Upper lobe of right lung (tissue), 1 donor: ENCODE results near the gene LMBRD2. TPM values are rescaled to one million over a fixed set of nuclear protein-coding genes. Genes with fewer than 3 reads are reported as not detected.
A peak's percentile ranks its signal among the peaks of the same experiment; 100 is the strongest.

Experiments
- ATAC-seq: fragments of 200-7000 bp; cut with Tn5 transposase; one replicate; pipeline ENCODE4 v1.9.1; 2020; ENCODE audit warnings: mild to moderate bottlenecking, moderate library complexity
- DNase-seq: peaks from one replicate; pipeline ENCODE4 v3.0.0-alpha.2; 2020
- H3K27ac ChIP-seq: fragments of 200-600 bp; one replicate; pipeline ENCODE4 v1.8.0; 2022
- H3K27me3 ChIP-seq: fragments of 200-600 bp; one replicate; pipeline ENCODE4 v1.8.0; 2022; ENCODE audit warnings: mild to moderate bottlenecking
- H3K36me3 ChIP-seq: fragments of 200-600 bp; one replicate; pipeline ENCODE4 v1.8.0; 2022
- H3K4me1 ChIP-seq: fragments of 200-600 bp; one replicate; pipeline ENCODE4 v1.8.0; 2022
- H3K4me3 ChIP-seq: fragments of 200-600 bp; one replicate; pipeline ENCODE4 v1.8.0; 2022; ENCODE audit warnings: mild to moderate bottlenecking
- H3K9me3 ChIP-seq: fragments of 200-600 bp; one replicate; pipeline ENCODE4 v1.8.0; 2022
- CTCF ChIP-seq: fragments of 200-600 bp; IDR thresholded peaks from one replicate; pipeline ENCODE4 v1.8.0; 2022; ENCODE audit warnings: antibody characterized with exemption
- intact Hi-C: fragments of 100-400 bp; cut with DNase I; formaldehyde crosslinking; loops from one replicate; pipeline ENCODE4 v1.11.0; 2022
- total RNA-seq: library from RNA; stranded (reverse); fragmentation: NEBNext Ultra II Directional; extraction: Animal tissue kit (Norgen Biotek cat#: 25700); gene quantifications from one replicate; pipeline ENCODE4 v1.2.1, GENCODE V29; 2021
- donor health status: DM: no; HTN: yes; CAD: no; lungs with severe emphysema.

Gene LMBRD2
- total RNA-seq, 1 donor from 2014 or later, result 10.0 TPM

- ATAC-seq, result no peak
- peak overlapping the region; percentile 88 for H3K27ac ChIP-seq
- no peak for DNase-seq
- H3K4me1 ChIP-seq, result peaks cover 37% of the 10 kb centered on the region
- peaks cover 15% of the 10 kb centered on the region for H3K36me3 ChIP-seq
- H3K27me3 ChIP-seq, result no peaks in the 10 kb centered on the region
- intact Hi-C loops, result no loop called here
- no peak for TF ChIP-seq CTCF
- no peaks in the 10 kb centered on the region for H3K9me3 ChIP-seq
- H3K4me3 ChIP-seq, result peak overlapping the region; percentile 96
Observed at GRCh38 chr5:36152324-36153297, 924 bp upstream of the LMBRD2 start.

- H3K9me3 ChIP-seq, result no peaks in the 10 kb centered on the region
- ATAC-seq (peak; percentile 37), DNase-seq (no peak)
- peak overlapping the region; percentile 96 for H3K4me3 ChIP-seq
- intact Hi-C loops, result no loop called here
- TF ChIP-seq CTCF, result no peak
- peaks cover 6% of the 10 kb centered on the region for H3K36me3 ChIP-seq
- no peaks in the 10 kb centered on the region for H3K27me3 ChIP-seq
- H3K27ac ChIP-seq, result peak overlapping the region; percentile 88
- H3K4me1 ChIP-seq, result peaks cover 26% of the 10 kb centered on the region
Observed at GRCh38 chr5:36150676-36151433, 832 bp downstream of the LMBRD2 start.

- Histone ChIP-seq H3K4me1 (peaks cover 7% of the 10 kb centered on the region), H3K9me3 (no peaks in the 10 kb centered on the region), H3K27ac (no peak overlapping the region), H3K4me3 (no peak overlapping the region), H3K27me3 (no peaks in the 10 kb centered on the region), H3K36me3 (no peaks in the 10 kb centered on the region)
- ATAC-seq, result no peak
- no peak for TF ChIP-seq CTCF
- intact Hi-C loops, result no loop called here
- no peak for DNase-seq
Observed at GRCh38 chr5:36147681-36148080, 4.0 kb downstream of the LMBRD2 start.

- intact Hi-C loops, result no loop called here
- no peak overlapping the region for H3K4me3 ChIP-seq
- DNase-seq (no peak), ATAC-seq (no peak)
- TF ChIP-seq CTCF, result no peak
- H3K36me3 ChIP-seq, result peaks cover 5% of the 10 kb centered on the region
- H3K4me1 ChIP-seq, result peaks cover 6% of the 10 kb centered on the region
- H3K9me3 ChIP-seq, result no peaks in the 10 kb centered on the region
- no peaks in the 10 kb centered on the region for H3K27me3 ChIP-seq
- no peak overlapping the region for H3K27ac ChIP-seq
Observed at GRCh38 chr5:36146390-36146789, 5.3 kb downstream of the LMBRD2 start.

GRCh38 chr5:36145311-36145710, 6.4 kb downstream of the LMBRD2 start:
- intact Hi-C loops, result no loop called here
- no peaks in the 10 kb centered on the region for H3K9me3 ChIP-seq
- no peak for TF ChIP-seq CTCF
- H3K4me3 ChIP-seq, result no peak overlapping the region
- peaks cover under 1% of the 10 kb centered on the region for H3K4me1 ChIP-seq
- ATAC-seq (no peak), DNase-seq (no peak)
- H3K27me3 ChIP-seq, result no peaks in the 10 kb centered on the region
- no peak overlapping the region for H3K27ac ChIP-seq
- peaks cover 16% of the 10 kb centered on the region for H3K36me3 ChIP-seq
